Upper lobe of left lung (tissue), 4 donors: ENCODE results near the gene SYK.

Experiments
- EP300 ChIP-seq, 4 donors: sonication (generic); formaldehyde crosslinking; IDR thresholded peaks; one replicate each; pipeline ENCODE4 v1.5.1; 2017; ENCODE audit warnings: antibody characterized with exemption in 4 of 4, control low read depth in 2 of 4
- POLR2A ChIP-seq, 4 donors: fragments of 450-650 bp; IDR thresholded peaks; one replicate each; pipeline ENCODE4 v1.5.1; 2016 to 2017; ENCODE audit warnings: antibody characterized with exemption in 4 of 4, mild to moderate bottlenecking in 2 of 4
- POLR2AphosphoS5 ChIP-seq, 2 donors: sonication (generic); formaldehyde crosslinking; IDR thresholded peaks; one replicate each; pipeline ENCODE4 v1.5.1; 2017; ENCODE audit warnings: antibody characterized with exemption in 2 of 2
- TF ChIP-seq, protein P1 (sequence below), 6 experiments: fragments of 450-650 bp in 4 of 6; fragments of 200-600 bp in 2 of 6; sonication (generic) in 2 of 6; IDR thresholded peaks; one replicate each; pipeline ENCODE4 v1.5.1; 2016 to 2019; ENCODE audit warnings: antibody characterized with exemption in 6 of 6

DNA sequence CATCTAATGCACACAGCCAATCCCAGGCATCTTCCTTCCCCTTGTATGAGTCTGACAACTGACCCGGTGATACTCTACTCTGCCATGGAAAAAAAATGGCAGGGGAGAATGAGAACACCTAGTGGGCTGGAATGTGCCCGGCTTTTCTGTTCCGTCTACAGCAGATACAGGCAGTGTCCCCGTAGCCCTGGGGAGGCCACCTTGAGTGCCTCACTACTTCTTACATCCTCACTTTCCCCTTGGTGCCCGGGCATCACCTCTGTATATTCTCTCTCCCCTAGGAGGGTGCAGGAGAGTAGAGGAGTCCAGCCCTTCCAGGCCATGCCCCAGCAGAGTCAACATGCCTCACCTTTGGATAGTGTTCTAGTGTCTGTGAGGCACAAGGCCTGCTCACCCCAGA lies 56.2 kb downstream of the SYK start:
- TF ChIP-seq EP300 (IDR thresholded peaks at IDR 0.05) (no peak), POLR2A (IDR thresholded peaks at IDR 0.05) (no peak), POLR2AphosphoS5 (IDR thresholded peaks at IDR 0.05) (no peak)
- TF ChIP-seq, protein P1, sequence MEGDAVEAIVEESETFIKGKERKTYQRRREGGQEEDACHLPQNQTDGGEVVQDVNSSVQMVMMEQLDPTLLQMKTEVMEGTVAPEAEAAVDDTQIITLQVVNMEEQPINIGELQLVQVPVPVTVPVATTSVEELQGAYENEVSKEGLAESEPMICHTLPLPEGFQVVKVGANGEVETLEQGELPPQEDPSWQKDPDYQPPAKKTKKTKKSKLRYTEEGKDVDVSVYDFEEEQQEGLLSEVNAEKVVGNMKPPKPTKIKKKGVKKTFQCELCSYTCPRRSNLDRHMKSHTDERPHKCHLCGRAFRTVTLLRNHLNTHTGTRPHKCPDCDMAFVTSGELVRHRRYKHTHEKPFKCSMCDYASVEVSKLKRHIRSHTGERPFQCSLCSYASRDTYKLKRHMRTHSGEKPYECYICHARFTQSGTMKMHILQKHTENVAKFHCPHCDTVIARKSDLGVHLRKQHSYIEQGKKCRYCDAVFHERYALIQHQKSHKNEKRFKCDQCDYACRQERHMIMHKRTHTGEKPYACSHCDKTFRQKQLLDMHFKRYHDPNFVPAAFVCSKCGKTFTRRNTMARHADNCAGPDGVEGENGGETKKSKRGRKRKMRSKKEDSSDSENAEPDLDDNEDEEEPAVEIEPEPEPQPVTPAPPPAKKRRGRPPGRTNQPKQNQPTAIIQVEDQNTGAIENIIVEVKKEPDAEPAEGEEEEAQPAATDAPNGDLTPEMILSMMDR (IDR thresholded peaks at IDR 0.05), result no peak
